Measurements from ENCODE around the gene DOCK9. TPM values are rescaled to one million over a fixed set of nuclear protein-coding genes. Genes with fewer than 3 reads are reported as not detected.

Gene DOCK9
- total and polyA plus RNA-seq, 2 experiments from 2014 or later = 32.8 to 39.1 TPM

GRCh38 chr13:98775386-98775785, 202.5 kb downstream of the DOCK9 start:
- TF ChIP-seq CTCF (IDR thresholded peaks at IDR 0.05; ENCODE audit: low read depth, low read length) = no peak
- Histone ChIP-seq H3K36me3 (no peaks in the 10 kb centered on the region), H3K27me3 (no peaks in the 10 kb centered on the region), H3K4me3 (no peak overlapping the region), H3K27ac (no peak overlapping the region), H3K4me1 (ENCODE audit: low read depth) (no peaks in the 10 kb centered on the region), H3K9me3 (ENCODE audit: low read depth) (no peaks in the 10 kb centered on the region)
- no peak for DNase-seq (ENCODE audit: low read depth in 1 of 2, low spot score in 1 of 2)

GRCh38 chr13:98774776-98775175, 203.1 kb downstream of the DOCK9 start:
- Histone ChIP-seq H3K27ac (no peak overlapping the region), H3K27me3 (no peaks in the 10 kb centered on the region), H3K9me3 (ENCODE audit: low read depth) (no peaks in the 10 kb centered on the region), H3K4me1 (ENCODE audit: low read depth) (no peaks in the 10 kb centered on the region), H3K36me3 (no peaks in the 10 kb centered on the region), H3K4me3 (no peak overlapping the region)
- DNase-seq (ENCODE audit: low read depth in 1 of 2, low spot score in 1 of 2) = no peak
- TF ChIP-seq CTCF (IDR thresholded peaks at IDR 0.05; ENCODE audit: low read depth, low read length) = no peak

GRCh38 chr13:98773921-98774320, 203.9 kb downstream of the DOCK9 start:
- DNase-seq (ENCODE audit: low read depth in 1 of 2, low spot score in 1 of 2) = no peak
- Histone ChIP-seq H3K9me3 (ENCODE audit: low read depth) (no peaks in the 10 kb centered on the region), H3K27ac (no peak overlapping the region), H3K4me1 (ENCODE audit: low read depth) (no peaks in the 10 kb centered on the region), H3K36me3 (no peaks in the 10 kb centered on the region), H3K4me3 (no peak overlapping the region), H3K27me3 (no peaks in the 10 kb centered on the region)
- TF ChIP-seq CTCF (IDR thresholded peaks at IDR 0.05; ENCODE audit: low read depth, low read length) = no peak

GRCh38 chr13:98772794-98773452, 204.9 kb downstream of the DOCK9 start:
- no peak for DNase-seq (ENCODE audit: low read depth in 1 of 2, low spot score in 1 of 2)
- Histone ChIP-seq H3K4me1 (ENCODE audit: low read depth) (no peaks in the 10 kb centered on the region), H3K27ac (no peak overlapping the region), H3K27me3 (no peaks in the 10 kb centered on the region), H3K36me3 (no peaks in the 10 kb centered on the region), H3K9me3 (ENCODE audit: low read depth) (no peaks in the 10 kb centered on the region), H3K4me3 (no peak overlapping the region)
- TF ChIP-seq CTCF (IDR thresholded peaks at IDR 0.05; ENCODE audit: low read depth, low read length) = peak; percentile 2

- Histone ChIP-seq H3K9me3 (ENCODE audit: low read depth) (no peaks in the 10 kb centered on the region), H3K27me3 (no peaks in the 10 kb centered on the region), H3K4me3 (no peak overlapping the region), H3K27ac (no peak overlapping the region), H3K36me3 (no peaks in the 10 kb centered on the region), H3K4me1 (ENCODE audit: low read depth) (no peaks in the 10 kb centered on the region)
- no peak for DNase-seq (ENCODE audit: low read depth in 1 of 2, low spot score in 1 of 2)
- no peak for TF ChIP-seq CTCF (IDR thresholded peaks at IDR 0.05; ENCODE audit: low read depth, low read length)
Measured at GRCh38 chr13:98771838-98772611, 205.8 kb downstream of the DOCK9 start.
